Keratinocyte (primary cell): ENCODE results near the gene ITGA11.

Experiments used
- CTCF ChIP-seq, 3 experiments: IDR thresholded peaks in 1 of 3; conservative IDR thresholded peaks in 1 of 3; optimal IDR thresholded peaks in 1 of 3; 2 replicates in 2 of 3; 3 replicates in 1 of 3; pipeline versions ENCODE3 to v1.5.1; 2011; ENCODE audit warnings: low read length in 3 of 3, mild to moderate bottlenecking in 3 of 3, moderate library complexity in 2 of 3, control low read depth in 1 of 3, inconsistent platforms in 1 of 3; ENCODE audit not compliant: insufficient read depth in 2 of 3; ENCODE audit errors: extremely low read depth in 1 of 3
- EZH2 ChIP-seq: IDR thresholded peaks from one replicate; pipeline ENCODE4 v1.6.1; 2012; ENCODE audit warnings: inconsistent platforms, mild to moderate bottlenecking, low read length, moderate library complexity

DNA sequence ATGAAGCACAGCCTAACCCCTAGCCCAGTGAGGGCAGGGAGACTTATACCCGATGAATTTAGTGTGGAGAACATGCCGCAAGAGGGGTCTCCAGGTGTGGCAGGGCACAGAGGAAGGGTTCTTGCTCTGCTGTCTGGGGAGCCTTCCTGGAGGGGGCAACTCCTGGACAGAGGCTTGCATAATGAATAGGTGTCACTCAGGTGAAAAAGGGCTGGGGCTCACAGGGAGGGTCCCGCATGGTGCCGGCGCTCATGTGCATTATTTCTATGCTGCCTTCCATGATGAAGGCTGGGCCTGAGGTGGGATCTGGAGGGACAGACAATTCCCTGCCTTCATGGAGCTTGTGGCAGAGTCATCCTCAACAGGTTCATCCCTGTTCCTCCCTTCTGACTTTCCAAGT, 51.5 kb downstream of the ITGA11 start:
- no peak for TF ChIP-seq CTCF (optimal IDR thresholded peaks at IDR 0.05 in 1 of 3, IDR thresholded peaks at IDR 0.05 in 1 of 3, conservative IDR thresholded peaks at IDR 0.05 in 1 of 3; ENCODE audit: extremely low read depth in 1 of 3, insufficient read depth in 2 of 3, low read length in 3 of 3)
- no peak for TF ChIP-seq EZH2
